ENCODE data around the gene TMEM239. TPM values are rescaled to one million over a fixed set of nuclear protein-coding genes. Genes with fewer than 3 reads are reported as not detected.

The TMEM239 gene
- total and polyA plus RNA-seq, 2 donors: under 0.01 to 0.05 TPM

- Histone ChIP-seq H3K27me3 (ENCODE audit: control insufficient read depth in 2 of 2, insufficient read depth in 1 of 2, low read length in 1 of 2) (no peaks in the 10 kb centered on the region), H3K9me3 (ENCODE audit: control insufficient read depth in 2 of 2, insufficient read depth in 1 of 2, low read length in 1 of 2) (no peaks in the 10 kb centered on the region), H3K36me3 (ENCODE audit: control insufficient read depth in 2 of 2, insufficient read depth in 2 of 2, low read length in 1 of 2) (no peaks in the 10 kb centered on the region), H3K4me1 (ENCODE audit: control insufficient read depth in 2 of 2, insufficient read depth in 2 of 2, low read length in 2 of 2) (peaks cover 0 to 5% of the 10 kb centered on the region in 2 donors), H3K4me3 (ENCODE audit: low read length in 2 of 2) (no peak overlapping the region), H3K27ac (ENCODE audit: low read depth in 1 of 2, low read length in 1 of 2) (no peak overlapping the region)
- WGBS: 96% methylated on average over 10 of the region's 10 CpGs
- DNase-seq (ENCODE audit: low read depth in 6 of 9, low spot score in 9 of 9): no peak
Observed at GRCh38 chr20:2851086-2851485, 34.9 kb downstream of the TMEM239 start.

- Histone ChIP-seq H3K4me3 (ENCODE audit: low read length in 2 of 2) (no peak overlapping the region), H3K27ac (ENCODE audit: low read depth in 1 of 2, low read length in 1 of 2) (no peak overlapping the region), H3K27me3 (ENCODE audit: control insufficient read depth in 2 of 2, insufficient read depth in 1 of 2, low read length in 1 of 2) (no peaks in the 10 kb centered on the region), H3K4me1 (ENCODE audit: control insufficient read depth in 2 of 2, insufficient read depth in 2 of 2, low read length in 2 of 2) (no peaks in the 10 kb centered on the region), H3K36me3 (ENCODE audit: control insufficient read depth in 2 of 2, insufficient read depth in 2 of 2, low read length in 1 of 2) (peaks cover 22 to 27% of the 10 kb centered on the region in 2 donors), H3K9me3 (ENCODE audit: control insufficient read depth in 2 of 2, insufficient read depth in 1 of 2, low read length in 1 of 2) (no peaks in the 10 kb centered on the region)
- DNase-seq (ENCODE audit: low read depth in 6 of 9, low spot score in 9 of 9): no peak
- 96% methylated on average over 2 of the region's 2 CpGs for WGBS
Observed at GRCh38 chr20:2858591-2858990, 42.4 kb downstream of the TMEM239 start.

- no peaks in the 10 kb centered on the region for H3K4me1 ChIP-seq (ENCODE audit: control insufficient read depth in 2 of 2, insufficient read depth in 2 of 2, low read length in 2 of 2)
- no peak overlapping the region for H3K4me3 ChIP-seq (ENCODE audit: low read length in 2 of 2)
- peaks cover 27 to 33% of the 10 kb centered on the region in 2 donors for H3K36me3 ChIP-seq (ENCODE audit: control insufficient read depth in 2 of 2, insufficient read depth in 2 of 2, low read length in 1 of 2)
- no peak overlapping the region for H3K27ac ChIP-seq (ENCODE audit: low read depth in 1 of 2, low read length in 1 of 2)
- H3K9me3 ChIP-seq (ENCODE audit: control insufficient read depth in 2 of 2, insufficient read depth in 1 of 2, low read length in 1 of 2): no peaks in the 10 kb centered on the region
- H3K27me3 ChIP-seq (ENCODE audit: control insufficient read depth in 2 of 2, insufficient read depth in 1 of 2, low read length in 1 of 2): no peaks in the 10 kb centered on the region
- 94% methylated on average over 4 of the region's 4 CpGs for WGBS
- DNase-seq (ENCODE audit: low read depth in 6 of 9, low spot score in 9 of 9): no peak
Observed at GRCh38 chr20:2859330-2860121, 43.4 kb downstream of the TMEM239 start.

- 99% methylated on average over 12 of the region's 12 CpGs for WGBS
- no peak for DNase-seq (ENCODE audit: low read depth in 6 of 9, low spot score in 9 of 9)
- no peak overlapping the region for H3K27ac ChIP-seq (ENCODE audit: low read depth in 1 of 2, low read length in 1 of 2)
- H3K4me3 ChIP-seq (ENCODE audit: low read length in 2 of 2): no peak overlapping the region
- H3K27me3 ChIP-seq (ENCODE audit: control insufficient read depth in 2 of 2, insufficient read depth in 1 of 2, low read length in 1 of 2): no peaks in the 10 kb centered on the region
- peaks cover 29 to 52% of the 10 kb centered on the region in 2 donors for H3K36me3 ChIP-seq (ENCODE audit: control insufficient read depth in 2 of 2, insufficient read depth in 2 of 2, low read length in 1 of 2)
- peaks cover 0 to 21% of the 10 kb centered on the region in 2 donors for H3K4me1 ChIP-seq (ENCODE audit: control insufficient read depth in 2 of 2, insufficient read depth in 2 of 2, low read length in 2 of 2)
- no peaks in the 10 kb centered on the region for H3K9me3 ChIP-seq (ENCODE audit: control insufficient read depth in 2 of 2, insufficient read depth in 1 of 2, low read length in 1 of 2)
Observed at GRCh38 chr20:2864626-2865025, 48.5 kb downstream of the TMEM239 start.

- Histone ChIP-seq H3K27me3 (ENCODE audit: control insufficient read depth in 2 of 2, insufficient read depth in 1 of 2, low read length in 1 of 2) (no peaks in the 10 kb centered on the region), H3K4me1 (ENCODE audit: control insufficient read depth in 2 of 2, insufficient read depth in 2 of 2, low read length in 2 of 2) (peaks cover 0 to 21% of the 10 kb centered on the region in 2 donors), H3K27ac (ENCODE audit: low read depth in 1 of 2, low read length in 1 of 2) (peak overlapping the region; percentile 0 to 26), H3K4me3 (ENCODE audit: low read length in 2 of 2) (no peak overlapping the region), H3K9me3 (ENCODE audit: control insufficient read depth in 2 of 2, insufficient read depth in 1 of 2, low read length in 1 of 2) (no peaks in the 10 kb centered on the region), H3K36me3 (ENCODE audit: control insufficient read depth in 2 of 2, insufficient read depth in 2 of 2, low read length in 1 of 2) (peaks cover 28 to 49% of the 10 kb centered on the region in 2 donors)
- whole genome bisulfite sequencing: 96% methylated on average over 10 of the region's 10 CpGs
- DNase-seq (ENCODE audit: low read depth in 6 of 9, low spot score in 9 of 9): no peak
Observed at GRCh38 chr20:2865101-2865500, 48.9 kb downstream of the TMEM239 start.

- peaks cover 25 to 44% of the 10 kb centered on the region in 2 donors for H3K36me3 ChIP-seq (ENCODE audit: control insufficient read depth in 2 of 2, insufficient read depth in 2 of 2, low read length in 1 of 2)
- H3K9me3 ChIP-seq (ENCODE audit: control insufficient read depth in 2 of 2, insufficient read depth in 1 of 2, low read length in 1 of 2): no peaks in the 10 kb centered on the region
- 85% methylated on average over 3 of the region's 3 CpGs for WGBS
- DNase-seq (ENCODE audit: low read depth in 6 of 9, low spot score in 9 of 9): peak in 6 of 9 donors; percentile 29 to 72 (median 47)
- H3K27me3 ChIP-seq (ENCODE audit: control insufficient read depth in 2 of 2, insufficient read depth in 1 of 2, low read length in 1 of 2): peaks cover 3 to 4% of the 10 kb centered on the region in 2 donors
- H3K27ac ChIP-seq (ENCODE audit: low read depth in 1 of 2, low read length in 1 of 2): peak overlapping the region; percentile 0 to 26
- H3K4me3 ChIP-seq (ENCODE audit: low read length in 2 of 2): no peak overlapping the region
- H3K4me1 ChIP-seq (ENCODE audit: control insufficient read depth in 2 of 2, insufficient read depth in 2 of 2, low read length in 2 of 2): peaks cover 0 to 21% of the 10 kb centered on the region in 2 donors
Observed at GRCh38 chr20:2865630-2866029, 49.5 kb downstream of the TMEM239 start.

- WGBS: 90% methylated on average over 11 of the region's 11 CpGs
- Histone ChIP-seq H3K36me3 (ENCODE audit: control insufficient read depth in 2 of 2, insufficient read depth in 2 of 2, low read length in 1 of 2) (peaks cover 19 to 38% of the 10 kb centered on the region in 2 donors), H3K27me3 (ENCODE audit: control insufficient read depth in 2 of 2, insufficient read depth in 1 of 2, low read length in 1 of 2) (peaks cover 6 to 9% of the 10 kb centered on the region in 2 donors), H3K27ac (ENCODE audit: low read depth in 1 of 2, low read length in 1 of 2) (peak overlapping the region in 1 of 2 donors; percentile 46), H3K4me3 (ENCODE audit: low read length in 2 of 2) (no peak overlapping the region), H3K4me1 (ENCODE audit: control insufficient read depth in 2 of 2, insufficient read depth in 2 of 2, low read length in 2 of 2) (peaks cover 0 to 21% of the 10 kb centered on the region in 2 donors), H3K9me3 (ENCODE audit: control insufficient read depth in 2 of 2, insufficient read depth in 1 of 2, low read length in 1 of 2) (no peaks in the 10 kb centered on the region)
- no peak for DNase-seq (ENCODE audit: low read depth in 6 of 9, low spot score in 9 of 9)
Observed at GRCh38 chr20:2866236-2866635, 50.1 kb downstream of the TMEM239 start.

- Histone ChIP-seq H3K27ac (ENCODE audit: low read depth in 1 of 2, low read length in 1 of 2) (no peak overlapping the region), H3K9me3 (ENCODE audit: control insufficient read depth in 2 of 2, insufficient read depth in 1 of 2, low read length in 1 of 2) (no peaks in the 10 kb centered on the region), H3K27me3 (ENCODE audit: control insufficient read depth in 2 of 2, insufficient read depth in 1 of 2, low read length in 1 of 2) (peaks cover 8 to 20% of the 10 kb centered on the region in 2 donors), H3K4me1 (ENCODE audit: control insufficient read depth in 2 of 2, insufficient read depth in 2 of 2, low read length in 2 of 2) (peaks cover 0 to 29% of the 10 kb centered on the region in 2 donors), H3K36me3 (ENCODE audit: control insufficient read depth in 2 of 2, insufficient read depth in 2 of 2, low read length in 1 of 2) (peaks cover 11 to 32% of the 10 kb centered on the region in 2 donors), H3K4me3 (ENCODE audit: low read length in 2 of 2) (no peak overlapping the region)
- WGBS: 52% methylated on average over 12 of the region's 12 CpGs
- no peak for DNase-seq (ENCODE audit: low read depth in 6 of 9, low spot score in 9 of 9)
Observed at GRCh38 chr20:2867081-2867864, 51.1 kb downstream of the TMEM239 start.
